Chondrocyte (in vitro differentiated cells): ENCODE measurements around the gene MESP1. TPM values are rescaled to one million over a fixed set of nuclear protein-coding genes. Genes with fewer than 3 reads are reported as not detected.

Experiments used
- DNase-seq: peaks from one replicate; pipeline ENCODE4 v3.0.0; 2021; ENCODE audit warnings: mixed read lengths, low spot score
- H3K27ac Mint-ChIP-seq: one replicate; pipeline ENCODE4 v1.8.0; 2021; ENCODE audit warnings: mild to moderate bottlenecking, moderate library complexity, mixed read lengths; ENCODE audit not compliant: unreplicated experiment
- H3K27me3 Mint-ChIP-seq: 2 replicates; pipeline ENCODE4 v1.8.0; 2021; ENCODE audit warnings: low read depth, mixed read lengths
- H3K36me3 Mint-ChIP-seq: 2 replicates; pipeline ENCODE4 v1.8.0; 2021; ENCODE audit warnings: low read depth, mixed read lengths
- H3K4me1 Mint-ChIP-seq: 2 replicates; pipeline ENCODE4 v1.8.0; 2021; ENCODE audit warnings: low read depth, mild to moderate bottlenecking, mixed read lengths
- H3K4me3 Mint-ChIP-seq: one replicate; pipeline ENCODE4 v1.8.0; 2021; ENCODE audit warnings: mild to moderate bottlenecking, moderate library complexity, mixed read lengths; ENCODE audit not compliant: unreplicated experiment
- H3K9me3 Mint-ChIP-seq: 2 replicates; pipeline ENCODE4 v1.8.0; 2021; ENCODE audit warnings: low read depth, mixed read lengths
- total RNA-seq: library from RNA; stranded (reverse); gene quantifications from 3 replicates; pipeline ENCODE4 v1.2.1, GENCODE V29; 2021
- TF ChIP-seq, protein P1 (sequence below): fragments of 200-600 bp; sonication (generic); IDR thresholded peaks from 2 replicates; pipeline ENCODE4 v1.5.0; 2021; ENCODE audit warnings: antibody characterized with exemption, mild to moderate bottlenecking, moderate library complexity

Gene MESP1
- total RNA-seq, 1 donor from 2014 or later, result 0.97 TPM

- H3K27me3 Mint-ChIP-seq, result peaks cover 42% of the 10 kb centered on the region
- H3K36me3 Mint-ChIP-seq, result no peaks in the 10 kb centered on the region
- TF ChIP-seq, protein P1, sequence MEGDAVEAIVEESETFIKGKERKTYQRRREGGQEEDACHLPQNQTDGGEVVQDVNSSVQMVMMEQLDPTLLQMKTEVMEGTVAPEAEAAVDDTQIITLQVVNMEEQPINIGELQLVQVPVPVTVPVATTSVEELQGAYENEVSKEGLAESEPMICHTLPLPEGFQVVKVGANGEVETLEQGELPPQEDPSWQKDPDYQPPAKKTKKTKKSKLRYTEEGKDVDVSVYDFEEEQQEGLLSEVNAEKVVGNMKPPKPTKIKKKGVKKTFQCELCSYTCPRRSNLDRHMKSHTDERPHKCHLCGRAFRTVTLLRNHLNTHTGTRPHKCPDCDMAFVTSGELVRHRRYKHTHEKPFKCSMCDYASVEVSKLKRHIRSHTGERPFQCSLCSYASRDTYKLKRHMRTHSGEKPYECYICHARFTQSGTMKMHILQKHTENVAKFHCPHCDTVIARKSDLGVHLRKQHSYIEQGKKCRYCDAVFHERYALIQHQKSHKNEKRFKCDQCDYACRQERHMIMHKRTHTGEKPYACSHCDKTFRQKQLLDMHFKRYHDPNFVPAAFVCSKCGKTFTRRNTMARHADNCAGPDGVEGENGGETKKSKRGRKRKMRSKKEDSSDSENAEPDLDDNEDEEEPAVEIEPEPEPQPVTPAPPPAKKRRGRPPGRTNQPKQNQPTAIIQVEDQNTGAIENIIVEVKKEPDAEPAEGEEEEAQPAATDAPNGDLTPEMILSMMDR, result no peak
- H3K27ac Mint-ChIP-seq, result no peak overlapping the region
- no peaks in the 10 kb centered on the region for H3K9me3 Mint-ChIP-seq
- H3K4me1 Mint-ChIP-seq, result peaks cover 2% of the 10 kb centered on the region
- no peak for DNase-seq
- no peak overlapping the region for H3K4me3 Mint-ChIP-seq
Measured at GRCh38 chr15:89735773-89736172, 15.3 kb downstream of the MESP1 start.

- Mint-ChIP-seq H3K36me3 (no peaks in the 10 kb centered on the region), H3K27me3 (peaks cover 42% of the 10 kb centered on the region), H3K4me1 (no peaks in the 10 kb centered on the region), H3K4me3 (no peak overlapping the region), H3K27ac (no peak overlapping the region), H3K9me3 (no peaks in the 10 kb centered on the region)
- no peak for DNase-seq
- TF ChIP-seq, protein P1, result no peak
Measured at GRCh38 chr15:89732451-89733172, 18.4 kb downstream of the MESP1 start.

- DNase-seq, result no peak
- Mint-ChIP-seq H3K4me3 (no peak overlapping the region), H3K4me1 (no peaks in the 10 kb centered on the region), H3K9me3 (no peaks in the 10 kb centered on the region), H3K27ac (no peak overlapping the region), H3K27me3 (peaks cover 41% of the 10 kb centered on the region), H3K36me3 (no peaks in the 10 kb centered on the region)
- TF ChIP-seq, protein P1, result no peak
Measured at GRCh38 chr15:89731275-89731674, 19.8 kb downstream of the MESP1 start.

DNA sequence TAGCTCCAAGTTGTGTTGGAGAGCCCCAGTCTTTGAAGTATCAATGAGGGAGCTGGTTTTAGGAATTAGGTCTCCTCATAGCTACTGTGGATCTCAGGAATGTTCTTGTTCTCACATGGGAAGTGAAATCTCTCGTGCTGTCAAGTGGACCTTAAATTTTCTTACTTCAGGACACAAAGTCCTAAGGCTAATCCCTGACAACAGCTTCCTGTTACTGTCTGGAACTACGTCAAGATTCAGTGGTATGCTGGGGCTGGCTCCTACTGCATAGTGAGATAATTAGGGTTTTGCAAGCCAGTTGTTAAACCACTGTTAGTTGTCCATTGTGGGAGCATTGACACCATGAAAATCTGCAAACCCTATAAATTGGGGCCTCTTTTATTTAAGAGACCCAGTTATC, 22.8 kb downstream of the MESP1 start:
- no peak for DNase-seq
- Mint-ChIP-seq H3K36me3 (no peaks in the 10 kb centered on the region), H3K4me3 (no peak overlapping the region), H3K4me1 (no peaks in the 10 kb centered on the region), H3K9me3 (peaks cover 3% of the 10 kb centered on the region), H3K27me3 (peaks cover 17% of the 10 kb centered on the region), H3K27ac (no peak overlapping the region)
- TF ChIP-seq, protein P1, result no peak

DNA sequence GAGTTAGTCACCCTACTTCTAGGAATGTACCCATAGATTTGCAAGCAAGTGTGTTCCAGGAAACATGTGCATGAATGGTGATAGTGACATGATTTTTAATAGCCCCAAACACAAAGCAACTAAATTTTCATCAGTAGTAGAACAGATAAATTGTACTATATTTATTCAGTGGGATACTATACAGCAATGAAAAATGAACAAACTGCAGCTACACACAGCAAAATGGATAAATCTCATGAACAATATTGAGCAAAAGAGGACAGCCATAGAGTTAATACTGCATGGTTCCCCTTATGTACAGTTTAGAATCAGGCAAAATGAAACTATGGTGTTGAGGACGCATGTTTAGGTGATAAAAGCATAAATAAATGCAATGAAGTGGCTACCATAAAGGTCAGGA, 26.0 kb downstream of the MESP1 start:
- Mint-ChIP-seq H3K27me3 (peaks cover 20% of the 10 kb centered on the region), H3K9me3 (peaks cover 7% of the 10 kb centered on the region), H3K36me3 (no peaks in the 10 kb centered on the region), H3K4me3 (no peak overlapping the region), H3K4me1 (no peaks in the 10 kb centered on the region), H3K27ac (no peak overlapping the region)
- no peak for DNase-seq
- TF ChIP-seq, protein P1, result no peak
